ENCODE measurements around the gene SLC35G3.

GRCh38 chr17:35188111-35188510, 6.1 kb downstream of the SLC35G3 start:
- TF ChIP-seq ZNF234 (CRISPR knock-in tag; conservative IDR thresholded peaks at IDR 0.05) (no peak), THAP11 (CRISPR knock-in tag; IDR thresholded peaks at IDR 0.05) (no peak), SETDB1 (CRISPR knock-in tag; IDR thresholded peaks at IDR 0.05; ENCODE audit: borderline replicate concordance) (no peak), CTCF (CRISPR knock-in tag; IDR thresholded peaks at IDR 0.05) (no peak), ATF1 (CRISPR knock-in tag; IDR thresholded peaks at IDR 0.05) (no peak)
- TF ChIP-seq, protein P1, sequence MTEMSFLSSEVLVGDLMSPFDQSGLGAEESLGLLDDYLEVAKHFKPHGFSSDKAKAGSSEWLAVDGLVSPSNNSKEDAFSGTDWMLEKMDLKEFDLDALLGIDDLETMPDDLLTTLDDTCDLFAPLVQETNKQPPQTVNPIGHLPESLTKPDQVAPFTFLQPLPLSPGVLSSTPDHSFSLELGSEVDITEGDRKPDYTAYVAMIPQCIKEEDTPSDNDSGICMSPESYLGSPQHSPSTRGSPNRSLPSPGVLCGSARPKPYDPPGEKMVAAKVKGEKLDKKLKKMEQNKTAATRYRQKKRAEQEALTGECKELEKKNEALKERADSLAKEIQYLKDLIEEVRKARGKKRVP (CRISPR knock-in tag; IDR thresholded peaks at IDR 0.05) = no peak
